OCI-LY3 (cell line): ENCODE measurements around the gene AFF1.

Experiments
- H2AFZ ChIP-seq: fragments of 200-600, 300-600 bp; shearing (Covaris generic); 2 replicates; pipeline ENCODE4 v1.6.0; 2014; ENCODE audit warnings: antibody characterized with exemption, low read depth, low read length
- H3K27ac ChIP-seq: fragments of 200-600, 300-600 bp; sonication (generic); 2 replicates; pipeline ENCODE4 v1.5.1; 2014; ENCODE audit warnings: mild to moderate bottlenecking, low read length, moderate library complexity, mixed read lengths
- H3K27me3 ChIP-seq: fragments of 200-600, 300-600 bp; sonication (generic); 2 replicates; pipeline ENCODE4 v1.6.1; 2014; ENCODE audit warnings: low read depth, low read length, mixed read lengths
- H3K36me3 ChIP-seq: fragments of 200-600, 300-600 bp; sonication (generic); replicated peaks from 2 replicates; pipeline ENCODE3; 2014; ENCODE audit warnings: low read depth, low read length, mixed read lengths
- H3K4me1 ChIP-seq: fragments of 300-600, 200-600 bp; sonication (generic); 2 replicates; pipeline ENCODE4 v1.6.1; 2014; ENCODE audit warnings: low read length, mixed read lengths
- H3K4me2 ChIP-seq: fragments of 200-600, 300-600 bp; sonication (generic); 2 replicates; pipeline ENCODE4 v1.6.1; 2014; ENCODE audit warnings: low read length, mixed read lengths
- H3K4me3 ChIP-seq: fragments of 300-600, 200-600 bp; sonication (generic); 2 replicates; pipeline ENCODE4 v1.5.1; 2014; ENCODE audit warnings: antibody characterized with exemption, mild to moderate bottlenecking, low read length, moderate library complexity
- H3K79me2 ChIP-seq: fragments of 300-600, 200-600 bp; shearing (Covaris generic); 2 replicates; pipeline ENCODE4 v1.6.1; 2014; ENCODE audit warnings: mild to moderate bottlenecking, low read length, mixed read lengths
- H3K9ac ChIP-seq: fragments of 300-600, 200-600 bp; shearing (Covaris generic); 2 replicates; pipeline ENCODE4 v1.6.0; 2014; ENCODE audit warnings: mild to moderate bottlenecking, low read length, moderate library complexity
- H3K9me3 ChIP-seq: fragments of 200-600, 300-600 bp; shearing (Covaris generic); 2 replicates; pipeline ENCODE4 v1.6.1; 2014; ENCODE audit warnings: low read length, mixed read lengths; ENCODE audit not compliant: insufficient read depth
- H4K20me1 ChIP-seq: fragments of 200-600, 300-600 bp; sonication (generic); 2 replicates; pipeline ENCODE4 v1.6.1; 2016; ENCODE audit warnings: low read length, mixed read lengths; ENCODE audit not compliant: insufficient read depth
- EZH2phosphoT487 ChIP-seq: fragments of 200-600 bp; shearing (Covaris generic); IDR thresholded peaks from 2 replicates; pipeline ENCODE4 v1.6.1; 2018; ENCODE audit warnings: antibody characterized with exemption, mixed run types, low read depth
- TF ChIP-seq, protein P1 (sequence below): fragments of 200-600, 300-600 bp; sonication (generic); IDR thresholded peaks from 2 replicates; pipeline ENCODE4 v1.5.1; 2014; ENCODE audit warnings: antibody characterized with exemption, low read length, low read depth

The AFF1 gene

GRCh38 chr4:86934771-86935565, at the start of gene AFF1:
Gene AFF1, plus strand, starts transcription at chr4:86935011. Its CDS starts 13,523 bp downstream, at chr4:86948534.
- TF ChIP-seq, protein P1, sequence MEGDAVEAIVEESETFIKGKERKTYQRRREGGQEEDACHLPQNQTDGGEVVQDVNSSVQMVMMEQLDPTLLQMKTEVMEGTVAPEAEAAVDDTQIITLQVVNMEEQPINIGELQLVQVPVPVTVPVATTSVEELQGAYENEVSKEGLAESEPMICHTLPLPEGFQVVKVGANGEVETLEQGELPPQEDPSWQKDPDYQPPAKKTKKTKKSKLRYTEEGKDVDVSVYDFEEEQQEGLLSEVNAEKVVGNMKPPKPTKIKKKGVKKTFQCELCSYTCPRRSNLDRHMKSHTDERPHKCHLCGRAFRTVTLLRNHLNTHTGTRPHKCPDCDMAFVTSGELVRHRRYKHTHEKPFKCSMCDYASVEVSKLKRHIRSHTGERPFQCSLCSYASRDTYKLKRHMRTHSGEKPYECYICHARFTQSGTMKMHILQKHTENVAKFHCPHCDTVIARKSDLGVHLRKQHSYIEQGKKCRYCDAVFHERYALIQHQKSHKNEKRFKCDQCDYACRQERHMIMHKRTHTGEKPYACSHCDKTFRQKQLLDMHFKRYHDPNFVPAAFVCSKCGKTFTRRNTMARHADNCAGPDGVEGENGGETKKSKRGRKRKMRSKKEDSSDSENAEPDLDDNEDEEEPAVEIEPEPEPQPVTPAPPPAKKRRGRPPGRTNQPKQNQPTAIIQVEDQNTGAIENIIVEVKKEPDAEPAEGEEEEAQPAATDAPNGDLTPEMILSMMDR = peak; percentile 36
- no peak for TF ChIP-seq EZH2phosphoT487
- Histone ChIP-seq H3K79me2 (peaks cover 39% of the 10 kb centered on the region), H3K36me3 (no peaks in the 10 kb centered on the region), H3K9me3 (no peaks in the 10 kb centered on the region), H2AFZ (peak within 1 kb of the TSS; percentile 62), H3K27me3 (no peaks in the 10 kb centered on the region), H4K20me1 (peaks cover 15% of the 10 kb centered on the region; the same call in 1 of the 2 replicates), H3K9ac (peak within 1 kb of the TSS; percentile 97), H3K4me2 (peak within 1 kb of the TSS; percentile 94), H3K4me1 (peaks cover 33% of the 10 kb centered on the region), H3K27ac (peak within 1 kb of the TSS; percentile 86), H3K4me3 (peak within 1 kb of the TSS; percentile 98)

GRCh38 chr4:86890790-86891189, 44.0 kb upstream of the AFF1 start:
- Histone ChIP-seq H3K27ac (no peak overlapping the region), H3K9me3 (no peaks in the 10 kb centered on the region), H3K9ac (no peak overlapping the region), H3K4me3 (no peak overlapping the region), H3K27me3 (no peaks in the 10 kb centered on the region), H3K4me2 (0 out of 2 replicates have a peak overlapping the region, but pooled peaks have one; percentile 84), H3K4me1 (peaks cover 8% of the 10 kb centered on the region), H4K20me1 (no peaks in the 10 kb centered on the region), H3K79me2 (no peaks in the 10 kb centered on the region), H2AFZ (no peak overlapping the region), H3K36me3 (no peaks in the 10 kb centered on the region)
- TF ChIP-seq EZH2phosphoT487 = no peak
- TF ChIP-seq, protein P1 = no peak

DNA sequence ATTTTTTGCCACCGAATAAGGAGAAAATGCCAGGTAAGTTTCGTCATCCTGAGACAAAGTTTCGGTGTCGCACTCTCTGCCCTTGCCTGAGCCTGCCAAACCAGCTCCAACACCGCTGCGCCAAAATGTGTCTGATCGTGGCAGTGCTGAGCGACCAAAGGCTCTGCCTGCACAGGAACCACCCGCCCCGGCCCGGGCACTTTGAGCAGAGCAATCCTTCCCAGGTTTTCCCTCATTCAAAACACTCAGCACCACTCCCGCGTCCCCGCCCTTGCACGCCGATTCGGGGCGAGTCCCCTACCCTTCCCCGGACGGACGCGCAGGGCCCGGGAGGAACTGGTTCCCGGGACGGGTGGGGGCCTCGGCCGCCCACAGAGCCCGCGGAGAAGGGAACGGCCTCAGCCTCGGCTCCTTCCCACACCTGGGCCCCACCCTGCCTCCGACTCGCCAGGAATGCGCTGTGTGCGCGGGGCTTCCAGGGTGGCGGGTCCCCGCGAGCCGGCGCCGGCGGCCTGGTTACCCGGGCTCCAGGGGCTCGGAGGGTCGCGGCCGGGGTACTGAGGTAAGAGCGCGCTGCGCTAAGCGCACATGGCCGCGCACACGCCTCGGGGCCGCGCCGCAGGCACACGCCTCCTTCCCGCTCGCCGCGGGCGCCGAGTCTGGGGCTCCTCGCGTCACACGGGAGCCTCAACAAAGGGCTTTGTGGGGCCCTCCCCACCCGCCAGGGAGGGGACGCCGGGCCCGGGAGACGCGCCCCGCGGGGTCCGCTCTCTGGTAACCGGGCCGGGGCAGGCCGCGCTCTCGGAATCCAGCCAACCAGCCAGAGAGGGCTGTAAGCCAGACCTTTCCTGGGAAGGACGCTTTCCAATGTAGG, 42.8 kb upstream of the AFF1 start, which contains the start of gene C4orf36:
Gene C4orf36 (minus strand): TSS at position 661 of the 874 bp plus-strand sequence. CDS start 902 bp downstream, outside the sequence.
- H2AFZ ChIP-seq = peak within 1 kb of the TSS; percentile 76

More for the DNA sequence above, 42.8 kb upstream of the AFF1 start, which contains the start of gene C4orf36:
- Histone ChIP-seq H4K20me1 (no peaks in the 10 kb centered on the region), H3K4me3 (peak within 1 kb of the TSS; percentile 83), H3K4me2 (peak within 1 kb of the TSS; percentile 84), H3K9ac (peak within 1 kb of the TSS; percentile 74), H3K4me1 (peaks cover 8% of the 10 kb centered on the region), H3K27ac (peak within 1 kb of the TSS; percentile 16; the same call in 1 of the 2 replicates), H3K36me3 (no peaks in the 10 kb centered on the region), H3K9me3 (no peaks in the 10 kb centered on the region), H3K27me3 (no peaks in the 10 kb centered on the region), H3K79me2 (no peaks in the 10 kb centered on the region)
- TF ChIP-seq, protein P1 = peak; percentile 19; the same call in 1 of the 2 replicates
- TF ChIP-seq EZH2phosphoT487 = no peak
